Thoracic aorta (tissue), 2 donors: Measurements from ENCODE around the gene TDG. TPM values are rescaled to one million over a fixed set of nuclear protein-coding genes. Genes with fewer than 3 reads are reported as not detected.

Experiments
- ATAC-seq: fragments of 150-250 bp; one replicate; pipeline ENCODE4 v1.8.0; 2017; ENCODE audit warnings: low read depth; ENCODE audit not compliant: insufficient number of reproducible peaks, low FRiP score
- DNase-seq: peaks from one replicate; pipeline ENCODE4 v3.0.0-alpha.2; 2020; ENCODE audit warnings: low spot score
- H3K27ac ChIP-seq, 2 donors: fragments of 200-600 bp; sonication (generic); 1 replicate in 1 of 2; 2 replicates in 1 of 2; pipeline ENCODE4 v1.5.1; 2016; ENCODE audit warnings: mild to moderate bottlenecking in 2 of 2, moderate library complexity in 2 of 2
- H3K27me3 ChIP-seq: fragments of 200-600 bp; sonication (generic); replicated peaks from 2 replicates; pipeline ENCODE4 v1.6.0; 2016; ENCODE audit warnings: mild to moderate bottlenecking; ENCODE audit not compliant: insufficient read depth
- H3K36me3 ChIP-seq: fragments of 200-600 bp; sonication (generic); one replicate; pipeline ENCODE4 v1.5.1; 2016
- H3K4me1 ChIP-seq, 2 donors: fragments of 200-600 bp; sonication (generic); 1 replicate in 1 of 2; 2 replicates in 1 of 2; pipeline versions ENCODE4 v1.5.1 to v1.6.0; 2016; ENCODE audit warnings: low read depth in 2 of 2, mild to moderate bottlenecking in 1 of 2; ENCODE audit not compliant: control insufficient read depth in 1 of 2
- H3K4me3 ChIP-seq: fragments of 200-600 bp; sonication (generic); 2 replicates; pipeline ENCODE4 v1.5.1; 2016; ENCODE audit warnings: mild to moderate bottlenecking
- H3K9me3 ChIP-seq: fragments of 200-600 bp; sonication (generic); 2 replicates; pipeline ENCODE4 v1.5.1; 2016
- total RNA-seq, 2 donors: library from RNA; depleted of rRNA; stranded (reverse); fragments of >200 nt; gene quantifications; one replicate each; pipeline versions ENCODE4 v1.1.0 to v1.2.3, GENCODE V29; 2016
- TF ChIP-seq, protein P1 (sequence below): fragments of 200-600 bp; sonication (generic); IDR thresholded peaks from one replicate; pipeline ENCODE4 v1.5.1; 2019; ENCODE audit warnings: antibody characterized with exemption

Gene TDG
- total RNA-seq, 2 donors from 2014 or later, result 8.0 to 24.5 TPM

DNA sequence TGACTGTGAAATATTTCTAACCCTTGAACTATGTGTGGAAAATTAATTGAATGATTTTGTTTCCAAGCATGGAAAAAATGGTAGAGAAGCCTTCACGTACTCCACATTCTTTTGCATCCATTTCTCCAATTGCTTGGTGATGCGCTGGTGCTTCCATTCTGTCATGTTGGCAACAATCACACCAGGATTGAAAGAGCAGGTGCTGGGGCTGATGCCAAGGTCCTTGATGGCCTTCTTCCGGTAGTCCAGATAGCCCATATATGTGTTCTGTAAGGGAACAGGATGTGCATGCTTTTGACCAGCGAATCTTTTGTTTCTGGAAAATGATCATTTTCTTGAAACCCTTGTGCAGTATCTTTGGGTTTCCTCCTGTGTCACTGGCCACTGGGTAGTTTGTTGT lies 28.6 kb downstream of the TDG start:
- no peaks in the 10 kb centered on the region for H3K27me3 ChIP-seq
- H3K4me3 ChIP-seq, result no peak overlapping the region
- no peaks in the 10 kb centered on the region for H3K9me3 ChIP-seq
- no peak overlapping the region for H3K27ac ChIP-seq
- TF ChIP-seq, protein P1, sequence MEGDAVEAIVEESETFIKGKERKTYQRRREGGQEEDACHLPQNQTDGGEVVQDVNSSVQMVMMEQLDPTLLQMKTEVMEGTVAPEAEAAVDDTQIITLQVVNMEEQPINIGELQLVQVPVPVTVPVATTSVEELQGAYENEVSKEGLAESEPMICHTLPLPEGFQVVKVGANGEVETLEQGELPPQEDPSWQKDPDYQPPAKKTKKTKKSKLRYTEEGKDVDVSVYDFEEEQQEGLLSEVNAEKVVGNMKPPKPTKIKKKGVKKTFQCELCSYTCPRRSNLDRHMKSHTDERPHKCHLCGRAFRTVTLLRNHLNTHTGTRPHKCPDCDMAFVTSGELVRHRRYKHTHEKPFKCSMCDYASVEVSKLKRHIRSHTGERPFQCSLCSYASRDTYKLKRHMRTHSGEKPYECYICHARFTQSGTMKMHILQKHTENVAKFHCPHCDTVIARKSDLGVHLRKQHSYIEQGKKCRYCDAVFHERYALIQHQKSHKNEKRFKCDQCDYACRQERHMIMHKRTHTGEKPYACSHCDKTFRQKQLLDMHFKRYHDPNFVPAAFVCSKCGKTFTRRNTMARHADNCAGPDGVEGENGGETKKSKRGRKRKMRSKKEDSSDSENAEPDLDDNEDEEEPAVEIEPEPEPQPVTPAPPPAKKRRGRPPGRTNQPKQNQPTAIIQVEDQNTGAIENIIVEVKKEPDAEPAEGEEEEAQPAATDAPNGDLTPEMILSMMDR, result no peak
- DNase-seq (no peak), ATAC-seq (no peak)
- peaks cover 4% of the 10 kb centered on the region for H3K36me3 ChIP-seq
- no peaks in the 10 kb centered on the region for H3K4me1 ChIP-seq

DNA sequence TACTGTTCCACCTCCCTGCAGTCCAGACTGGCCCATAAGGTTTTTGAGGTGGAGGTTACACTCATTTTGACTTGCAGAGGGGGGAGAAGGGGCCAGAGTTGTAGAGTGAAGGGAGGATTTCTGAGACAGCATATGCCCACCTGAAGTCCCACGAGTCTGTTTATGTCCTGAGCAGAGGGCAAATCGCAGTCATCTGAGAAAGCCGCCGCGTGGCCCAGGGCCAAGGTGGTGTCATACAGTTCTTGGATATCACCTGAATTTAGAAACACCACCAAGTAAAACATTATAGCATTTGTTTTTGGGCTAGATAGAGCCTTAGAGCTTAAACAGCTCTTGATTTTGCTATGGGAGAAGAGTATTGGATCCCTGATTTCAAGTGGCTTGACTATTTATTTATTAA lies 30.9 kb downstream of the TDG start:
- Histone ChIP-seq H3K4me1 (no peaks in the 10 kb centered on the region), H3K27ac (no peak overlapping the region), H3K9me3 (no peaks in the 10 kb centered on the region), H3K36me3 (no peaks in the 10 kb centered on the region), H3K27me3 (no peaks in the 10 kb centered on the region), H3K4me3 (no peak overlapping the region)
- DNase-seq (no peak), ATAC-seq (no peak)
- TF ChIP-seq, protein P1, result no peak

DNA sequence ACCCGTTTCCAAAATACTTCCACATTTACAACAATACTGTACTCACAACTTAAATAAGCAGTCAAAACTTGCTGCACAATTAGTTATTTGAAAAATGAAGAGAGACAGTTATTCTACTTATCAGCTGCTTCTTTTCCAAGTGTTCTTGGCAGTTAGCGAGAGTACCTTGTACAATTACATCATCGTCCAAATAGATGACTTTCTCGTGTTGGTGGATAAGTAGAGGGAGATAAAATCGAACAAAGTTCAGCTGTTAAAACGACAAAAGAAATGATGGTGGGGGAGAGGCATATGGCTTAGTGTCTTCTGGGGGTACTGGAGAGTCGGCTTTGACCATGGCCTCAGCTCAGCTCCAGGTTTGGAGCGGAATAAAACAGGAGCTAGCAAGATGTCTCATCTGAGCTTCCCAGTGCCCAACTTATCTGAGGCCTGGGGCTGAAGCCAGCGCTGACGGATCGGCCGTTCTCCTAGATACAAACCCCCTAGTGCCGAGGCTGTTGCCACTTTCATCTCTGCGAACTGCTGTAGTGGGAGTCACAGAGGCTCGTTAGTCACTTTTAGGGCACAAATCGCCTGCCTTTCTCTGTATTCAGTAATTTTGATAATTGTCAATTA lies 31.7 kb downstream of the TDG start:
- Histone ChIP-seq H3K4me3 (no peak overlapping the region), H3K36me3 (no peaks in the 10 kb centered on the region), H3K27ac (no peak overlapping the region), H3K9me3 (no peaks in the 10 kb centered on the region), H3K4me1 (no peaks in the 10 kb centered on the region), H3K27me3 (no peaks in the 10 kb centered on the region)
- ATAC-seq (no peak), DNase-seq (no peak)
- TF ChIP-seq, protein P1, result no peak

DNA sequence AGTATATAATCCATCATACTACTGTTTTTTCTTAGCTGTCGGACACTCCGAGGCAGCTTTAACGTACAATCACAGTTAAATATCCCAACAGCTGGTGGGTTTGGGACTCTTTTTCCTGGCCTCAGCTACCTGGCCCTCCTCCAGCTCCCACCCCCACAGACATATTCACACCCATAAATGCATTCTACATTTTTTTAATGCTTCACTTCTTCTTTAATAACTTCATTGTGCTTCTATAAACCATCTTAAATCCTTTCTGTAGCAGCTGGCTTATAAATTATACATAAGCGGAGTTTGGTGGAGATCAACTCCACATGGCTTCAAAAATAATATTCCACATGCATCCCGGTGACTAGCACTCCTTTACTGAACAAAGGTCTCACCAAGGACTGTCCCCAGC lies 33.3 kb downstream of the TDG start:
- H3K9me3 ChIP-seq, result no peaks in the 10 kb centered on the region
- no peak for ATAC-seq
- no peaks in the 10 kb centered on the region for H3K27me3 ChIP-seq
- DNase-seq, result no peak
- H3K36me3 ChIP-seq, result peaks cover 2% of the 10 kb centered on the region
- no peak overlapping the region for H3K4me3 ChIP-seq
- TF ChIP-seq, protein P1, result no peak
- no peaks in the 10 kb centered on the region for H3K4me1 ChIP-seq
- no peak overlapping the region for H3K27ac ChIP-seq

DNA sequence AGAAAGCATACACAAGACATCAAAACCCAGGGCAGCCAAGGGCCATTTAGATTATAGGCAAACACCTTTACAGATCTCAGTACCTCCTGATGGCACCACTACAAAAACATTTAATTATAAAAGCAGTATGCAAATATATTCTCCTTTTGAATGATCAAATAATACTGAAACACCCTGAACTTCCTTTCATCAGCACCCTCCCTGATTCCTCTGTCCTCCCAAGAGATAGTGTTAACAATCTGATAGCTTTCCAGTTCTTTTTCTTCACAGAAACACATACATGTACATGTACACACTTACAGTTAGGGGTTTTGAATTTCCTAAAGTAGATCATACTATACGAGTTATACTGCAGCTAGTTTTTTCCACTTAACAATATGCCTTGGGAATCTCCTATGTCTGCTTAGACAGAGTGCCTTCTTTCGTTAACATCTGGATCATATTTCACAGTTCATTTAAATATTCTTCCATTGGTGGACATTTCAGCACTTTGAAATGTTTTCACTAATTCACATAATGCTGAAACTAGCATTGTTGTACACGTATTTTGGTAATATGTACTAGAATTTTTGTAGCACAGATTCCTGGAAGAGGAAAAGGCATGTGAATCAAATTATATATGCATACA lies 35.2 kb downstream of the TDG start:
- TF ChIP-seq, protein P1, result no peak
- Histone ChIP-seq H3K9me3 (no peaks in the 10 kb centered on the region), H3K4me3 (no peak overlapping the region), H3K36me3 (peaks cover 2% of the 10 kb centered on the region), H3K4me1 (no peaks in the 10 kb centered on the region), H3K27me3 (no peaks in the 10 kb centered on the region), H3K27ac (no peak overlapping the region)
- DNase-seq (no peak), ATAC-seq (no peak)
